ENCODE data around the gene PFDN2.
"Not testable (repeated sequence)": the region's sequence is repeated elsewhere in the genome, so short reads cannot be mapped to it uniquely, and the experiment has no call there.

The PFDN2 gene

DNA sequence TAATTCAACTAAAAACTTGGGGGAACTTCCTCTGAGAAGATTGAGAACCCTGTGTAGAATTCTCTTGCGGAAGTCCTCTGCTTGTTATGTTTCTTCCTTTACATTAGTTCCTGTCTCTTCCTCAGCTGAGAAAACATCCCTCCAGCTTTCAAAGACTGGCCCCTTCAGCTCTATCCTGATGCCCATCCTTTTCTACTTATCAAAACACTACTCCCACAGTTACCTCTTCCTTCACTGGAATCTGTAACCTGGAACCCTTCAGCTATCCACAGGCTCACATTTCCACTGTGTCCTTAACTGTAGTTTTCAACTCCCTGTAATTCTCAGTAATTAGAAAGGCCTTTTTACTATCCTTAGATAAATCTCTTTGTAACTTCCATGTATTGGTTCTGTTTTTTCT, 20.6 kb upstream of the PFDN2 start:
- no peak for DNase-seq (ENCODE audit: low read depth)

DNA sequence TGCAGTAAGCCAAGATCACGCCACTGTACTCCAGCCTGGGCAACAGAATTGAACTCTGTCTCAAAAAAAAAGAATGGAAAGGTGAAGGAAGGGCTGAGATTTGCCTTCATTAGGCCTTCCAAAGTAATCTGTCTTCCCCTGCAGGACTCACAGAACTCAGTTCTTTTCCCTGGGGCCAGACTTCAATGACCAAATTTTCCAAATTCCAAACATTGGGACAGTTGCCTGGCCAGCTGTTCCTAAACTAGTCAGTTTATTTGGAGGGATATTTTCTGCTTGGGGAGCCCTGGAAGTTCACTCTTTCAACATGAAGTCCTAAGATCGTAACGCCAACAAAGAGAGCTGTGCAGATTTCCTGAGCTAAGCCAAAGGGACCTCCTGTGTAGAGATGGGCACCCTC, 20.0 kb upstream of the PFDN2 start:
- no peak for DNase-seq (ENCODE audit: low read depth)

DNA sequence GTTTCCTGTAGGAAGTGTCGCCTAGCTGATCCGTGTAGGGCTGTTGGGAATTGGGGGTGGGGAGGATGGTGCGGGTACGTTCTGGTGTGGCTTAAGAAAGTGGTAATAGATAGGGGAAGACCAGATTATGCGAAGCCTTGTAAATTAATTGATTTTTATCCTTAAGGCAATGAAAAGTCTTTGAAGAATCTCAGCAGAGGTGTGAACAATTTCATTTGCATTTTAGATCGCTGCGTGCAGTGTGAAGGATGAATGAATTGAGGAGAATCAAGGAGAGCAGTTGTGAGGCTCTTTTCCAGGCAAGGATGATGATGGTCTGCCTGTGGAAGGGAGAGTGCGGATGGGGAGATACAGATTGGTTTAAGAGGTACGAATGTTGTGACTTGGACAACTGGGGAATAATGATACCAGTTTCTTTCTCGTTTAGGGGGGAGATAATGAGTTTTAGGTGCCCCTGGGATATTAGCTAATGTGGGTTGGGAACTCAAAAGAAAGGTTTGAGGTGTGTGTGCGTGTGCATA, 15.4 kb upstream of the PFDN2 start:
- no peak for DNase-seq (ENCODE audit: low read depth)

DNA sequence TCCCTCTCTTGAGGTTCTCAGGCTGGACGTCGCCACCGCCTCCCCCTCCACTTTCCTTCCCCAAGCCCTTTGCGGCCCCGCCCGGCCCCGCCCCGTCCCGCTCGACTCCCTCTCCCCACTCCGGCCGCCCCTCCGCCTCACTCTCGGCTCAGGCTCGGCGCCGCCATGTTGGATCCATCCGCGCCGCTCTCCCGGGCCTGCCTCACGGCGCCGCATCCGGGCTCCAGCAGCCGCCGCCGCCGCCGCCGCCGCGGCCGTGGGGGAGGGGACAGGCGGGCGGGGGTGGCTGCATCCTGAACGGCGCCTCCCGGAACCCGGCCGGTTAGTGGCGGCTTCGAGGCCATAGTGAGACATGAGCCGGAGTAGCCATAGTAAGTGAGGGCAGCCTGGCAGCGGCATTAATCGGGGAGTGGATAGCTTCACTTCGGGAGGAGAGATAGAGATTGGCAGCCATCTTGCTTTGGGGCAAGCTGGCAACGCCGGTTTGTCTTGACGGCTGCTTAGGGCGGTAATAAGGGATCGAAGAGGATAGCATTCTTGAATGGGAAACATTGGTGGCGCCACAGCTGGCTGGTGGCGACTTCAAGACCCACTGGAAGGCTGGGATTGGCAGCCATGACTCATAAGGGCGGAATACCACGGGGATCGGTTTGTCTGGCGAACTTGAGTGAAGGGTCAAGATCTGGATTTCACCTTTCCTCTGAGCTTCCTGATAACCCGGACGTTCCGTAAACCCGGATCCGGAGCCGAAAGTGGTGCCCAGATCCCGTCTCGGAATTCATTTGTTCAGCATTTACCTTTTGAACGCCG, 14.8 kb upstream of the PFDN2 start, which contains the start of gene DEDD:
DEDD (minus strand) TSS at position 258 of the 810 bp plus-strand sequence. CDS start 8,205 bp downstream, outside the sequence.
- DNase-seq (ENCODE audit: low read depth) = peak; percentile 91

DNA sequence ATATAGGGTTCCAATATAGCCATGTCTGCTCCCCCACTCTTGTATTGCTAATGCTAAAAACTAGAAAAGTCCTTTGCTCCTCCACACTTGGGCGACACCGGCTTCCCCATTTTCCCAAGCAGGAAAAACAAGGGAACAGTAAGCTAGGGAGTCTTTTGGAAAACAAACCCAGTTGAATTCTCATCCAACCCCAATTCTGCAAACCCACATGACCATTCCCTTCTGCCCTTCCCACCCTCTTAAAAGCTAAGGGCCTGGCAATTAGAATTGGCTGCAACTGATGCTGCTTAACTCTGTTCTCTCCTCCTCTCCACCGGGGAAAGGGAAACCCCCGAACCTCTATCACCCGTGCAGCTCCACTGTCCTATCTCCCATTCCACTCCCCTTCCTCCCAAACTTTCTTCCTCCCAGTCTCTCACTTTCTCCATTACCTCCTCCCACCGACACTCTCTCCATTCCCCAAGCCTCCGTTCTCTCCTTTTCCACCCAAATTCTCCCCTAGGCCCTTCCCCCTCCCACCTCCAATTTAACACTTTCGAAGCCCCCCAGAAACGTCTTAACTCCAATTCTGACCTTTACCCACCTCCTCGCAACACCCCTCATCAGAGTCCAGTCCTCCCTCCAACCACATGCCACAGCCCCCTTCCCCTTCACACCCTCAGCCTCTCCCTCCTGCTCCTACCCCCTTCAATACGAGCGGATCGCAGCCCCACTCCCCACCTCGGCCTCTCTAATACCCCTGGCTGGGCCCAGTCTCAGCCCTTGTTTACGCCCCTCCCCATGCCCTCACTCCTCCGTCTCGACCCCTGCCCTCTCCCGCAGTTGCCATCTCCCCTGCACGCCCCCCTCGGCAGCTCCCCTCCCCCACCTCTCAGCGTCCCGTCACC, 13.9 kb upstream of the PFDN2 start:
- no peak for DNase-seq (ENCODE audit: low read depth)

DNA sequence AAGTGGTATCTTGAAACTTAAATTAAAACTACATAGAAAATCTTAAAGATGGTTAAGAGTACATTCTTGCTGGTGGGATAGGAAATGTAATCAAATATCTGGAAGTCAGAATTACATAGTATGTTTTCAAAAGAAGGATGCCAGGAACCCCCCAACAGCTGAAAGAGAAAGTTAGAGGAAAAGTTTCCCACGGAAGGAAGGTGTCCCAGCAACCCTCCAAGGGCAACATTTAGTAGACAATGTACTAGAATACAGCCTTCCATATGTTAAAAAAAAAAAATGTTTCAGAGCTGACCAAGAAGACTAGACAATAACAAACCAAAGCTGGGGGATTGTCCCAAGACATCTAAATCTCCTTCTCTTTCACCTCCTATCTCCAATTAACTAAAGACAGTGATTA, 12.4 kb upstream of the PFDN2 start:
- no peak for DNase-seq (ENCODE audit: low read depth)

DNA sequence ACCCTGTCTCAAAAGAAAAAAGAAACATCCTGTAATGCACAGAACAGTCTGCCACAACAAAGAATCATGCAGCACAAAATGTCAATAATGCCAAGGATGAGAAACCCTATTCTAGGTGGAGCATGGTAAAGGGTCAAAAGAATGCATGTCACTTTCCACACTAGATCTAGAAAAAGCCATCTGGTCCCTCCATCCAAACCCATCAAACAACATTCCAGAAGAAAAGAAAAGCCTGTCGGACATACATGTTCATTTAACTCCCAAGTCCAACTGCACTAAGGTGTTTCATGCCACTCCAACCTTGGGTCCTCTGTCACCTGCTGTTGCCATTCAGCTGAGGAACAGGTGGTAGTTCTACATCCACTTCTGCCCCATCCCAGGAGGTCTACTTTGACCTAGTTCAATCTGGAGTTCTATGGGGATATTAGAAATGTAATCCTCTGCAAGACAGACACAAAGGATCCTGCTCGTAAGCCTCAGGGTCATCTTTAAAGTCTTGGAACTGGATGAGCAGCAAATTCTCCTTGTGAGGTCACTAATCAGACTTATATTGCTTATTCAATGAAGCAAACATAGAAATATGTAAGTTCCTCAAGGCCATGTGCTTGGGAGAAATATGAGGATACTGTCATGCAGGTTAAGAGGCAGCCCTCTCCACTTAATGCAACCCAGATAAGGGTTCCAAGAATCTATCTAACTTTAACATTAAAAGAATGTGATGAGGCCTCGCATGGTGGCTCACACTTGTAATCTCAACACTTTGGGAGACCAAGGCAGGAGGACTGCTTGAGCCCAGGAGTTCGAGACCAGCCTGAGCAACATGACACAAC, 11.0 kb upstream of the PFDN2 start:
- no peak for DNase-seq (ENCODE audit: low read depth)

DNA sequence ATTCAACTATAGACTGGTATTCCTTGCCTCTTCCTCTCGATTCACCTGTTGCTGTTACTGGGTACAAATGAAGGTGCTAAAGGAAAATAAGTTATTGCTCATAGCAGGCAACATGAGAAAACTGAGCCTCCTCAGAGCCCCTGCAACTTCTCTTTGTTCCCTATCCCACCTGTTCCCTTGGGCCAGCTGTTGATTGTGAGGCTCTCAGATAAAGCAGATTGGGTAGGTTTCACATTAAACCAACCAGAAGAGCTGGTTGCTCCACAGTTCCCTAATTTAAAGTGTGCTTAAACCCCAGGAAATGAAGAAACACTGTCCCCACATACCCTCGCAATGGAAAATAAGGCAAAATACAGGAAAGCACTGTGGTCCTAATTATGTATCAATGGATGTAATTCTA, 9.8 kb upstream of the PFDN2 start:
- no peak for DNase-seq (ENCODE audit: low read depth)

DNA sequence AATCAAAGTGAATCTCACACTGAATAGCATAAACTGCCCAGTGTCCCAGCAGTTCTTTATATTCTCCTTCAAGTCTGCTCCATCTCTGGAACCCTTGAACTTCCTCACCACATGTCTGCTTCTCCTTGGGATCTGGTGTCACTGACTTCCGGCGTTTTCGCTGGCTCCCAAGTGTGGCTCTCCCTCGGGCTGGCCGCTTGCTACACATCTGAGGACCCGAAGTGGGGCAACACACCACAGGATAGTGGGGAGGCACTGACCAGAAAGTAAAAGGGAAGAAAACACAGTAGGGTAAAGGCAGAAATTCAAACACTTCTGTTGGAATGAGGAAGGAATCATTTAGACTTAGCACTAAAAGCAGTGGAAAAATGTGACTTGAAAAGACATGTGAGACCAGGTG, 5.1 kb upstream of the PFDN2 start:
- no peak for DNase-seq (ENCODE audit: low read depth)

DNA sequence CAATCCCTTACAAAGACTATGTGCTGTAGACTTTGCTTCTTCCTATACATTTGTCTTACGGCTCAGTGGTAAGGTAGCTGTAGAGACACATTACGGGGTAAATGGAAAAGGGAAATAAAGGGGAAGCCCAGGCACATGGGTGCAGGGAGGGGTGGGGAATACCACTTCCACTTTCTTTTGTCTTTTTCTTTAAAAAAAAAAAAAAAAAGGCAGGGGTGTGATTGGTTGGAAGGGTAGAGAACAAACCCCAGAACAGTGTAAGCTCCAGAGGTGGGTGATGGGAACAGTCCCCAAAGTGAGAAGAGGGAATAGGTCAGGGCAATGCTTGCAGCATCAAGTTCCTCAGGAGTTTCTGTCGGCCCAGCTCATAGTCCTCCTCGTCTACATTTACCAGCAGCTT, 4.0 kb upstream of the PFDN2 start:
- no peak for DNase-seq (ENCODE audit: low read depth)

DNA sequence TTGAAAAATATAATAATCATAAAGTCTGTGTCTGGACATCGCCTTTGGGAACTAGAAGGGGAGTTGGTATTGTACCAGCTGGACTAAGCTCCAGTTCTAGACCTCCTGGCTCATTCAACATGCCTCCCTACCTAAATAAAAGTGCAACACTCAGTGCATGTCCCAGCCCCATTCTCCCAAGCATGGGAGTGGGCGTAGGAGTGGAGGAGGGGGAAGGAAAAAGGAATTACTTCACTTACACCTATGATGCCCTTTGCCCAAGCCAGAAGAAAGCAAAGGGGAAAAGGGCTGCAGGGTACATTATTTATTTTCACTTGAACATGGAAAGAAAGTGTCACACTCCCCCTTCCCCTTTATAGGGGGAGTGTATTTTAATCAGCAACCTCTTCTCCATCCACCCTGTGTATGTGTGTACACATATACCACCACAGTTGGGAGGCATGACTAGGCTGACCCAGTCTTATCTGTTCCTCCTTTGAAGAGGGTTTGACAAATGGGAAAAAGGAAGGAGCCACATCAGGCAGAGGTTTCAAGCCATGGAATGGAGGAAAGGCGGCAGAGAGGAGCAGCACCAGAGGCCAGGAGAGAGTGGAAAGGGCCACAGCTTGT, 3.3 kb upstream of the PFDN2 start:
- no peak for DNase-seq (ENCODE audit: low read depth)

DNA sequence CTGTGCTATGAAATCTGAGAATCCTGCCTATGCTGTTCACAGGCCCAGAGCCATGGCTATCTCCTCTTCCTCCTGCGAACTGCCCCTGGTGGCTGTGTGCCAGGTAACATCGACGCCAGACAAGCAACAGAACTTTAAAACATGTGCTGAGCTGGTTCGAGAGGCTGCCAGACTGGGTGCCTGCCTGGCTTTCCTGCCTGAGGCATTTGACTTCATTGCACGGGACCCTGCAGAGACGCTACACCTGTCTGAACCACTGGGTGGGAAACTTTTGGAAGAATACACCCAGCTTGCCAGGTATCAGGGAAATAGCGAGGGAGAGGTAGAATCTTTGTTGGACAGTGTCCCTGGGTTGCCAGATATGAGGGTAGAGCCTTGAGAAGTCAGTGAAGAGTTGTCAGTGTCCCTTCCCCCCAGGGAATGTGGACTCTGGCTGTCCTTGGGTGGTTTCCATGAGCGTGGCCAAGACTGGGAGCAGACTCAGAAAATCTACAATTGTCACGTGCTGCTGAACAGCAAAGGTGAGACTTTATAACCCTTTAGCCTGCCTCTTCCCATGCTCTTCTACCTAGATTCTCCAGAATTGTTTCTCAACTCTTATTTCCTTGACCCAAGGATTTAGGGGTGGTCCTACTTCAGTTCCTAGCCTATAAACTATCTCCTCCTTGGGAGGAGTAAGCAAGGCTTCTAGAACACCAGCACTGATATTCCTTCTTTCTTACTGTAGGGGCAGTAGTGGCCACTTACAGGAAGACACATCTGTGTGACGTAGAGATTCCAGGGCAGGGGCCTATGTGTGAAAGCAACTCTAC, 1.5 kb upstream of the PFDN2 start:
- DNase-seq (ENCODE audit: low read depth) = peak; percentile 39

DNA sequence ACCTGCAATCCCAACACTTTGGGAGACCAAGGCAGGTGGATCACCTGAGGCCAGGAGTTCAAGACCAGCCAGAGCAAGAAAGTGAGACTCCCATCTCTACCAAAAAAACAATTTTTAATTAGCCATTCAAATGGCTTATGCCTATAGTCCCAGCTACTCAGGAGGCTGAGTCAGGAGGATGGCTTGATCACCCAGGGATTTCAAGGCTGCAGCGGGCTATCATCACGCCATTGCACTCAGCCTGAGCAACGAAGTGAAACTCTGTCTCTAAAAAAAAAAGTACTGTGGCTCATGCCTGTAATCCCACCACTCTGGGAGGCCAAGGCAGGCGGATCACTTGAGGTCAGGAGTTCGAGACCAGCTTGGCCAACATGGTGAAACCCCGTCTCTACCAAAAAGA, 1.9 kb downstream of the PFDN2 start:
- not testable (repeated sequence) for DNase-seq (ENCODE audit: low read depth)

DNA sequence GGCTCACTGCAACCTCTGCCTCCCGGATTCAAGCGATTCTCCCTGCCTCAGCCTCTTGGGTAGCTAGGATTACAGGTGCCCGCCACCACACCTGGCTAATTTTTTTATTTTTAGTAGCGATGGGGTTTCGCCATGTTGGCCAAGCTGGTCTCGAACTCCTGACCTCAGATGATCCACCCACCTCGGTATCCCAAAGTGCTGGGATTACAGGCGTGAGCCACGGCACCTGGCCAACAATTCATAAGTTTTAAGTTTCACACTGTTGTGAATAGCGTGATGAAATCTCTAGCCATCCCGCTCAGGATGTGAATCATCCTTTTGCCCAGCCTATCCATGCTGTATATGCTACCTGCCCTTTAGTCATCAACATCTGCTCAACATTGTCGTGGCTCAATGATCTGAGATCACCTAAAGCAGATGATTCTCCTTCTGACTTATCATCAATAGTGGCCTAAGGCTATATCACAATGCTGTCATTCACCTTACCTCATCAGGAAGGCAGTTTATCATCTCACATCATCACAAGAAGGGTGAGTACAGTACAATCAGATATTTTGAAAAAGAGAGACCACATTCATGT, 2.6 kb downstream of the PFDN2 start:
- DNase-seq (ENCODE audit: low read depth) = no peak

DNA sequence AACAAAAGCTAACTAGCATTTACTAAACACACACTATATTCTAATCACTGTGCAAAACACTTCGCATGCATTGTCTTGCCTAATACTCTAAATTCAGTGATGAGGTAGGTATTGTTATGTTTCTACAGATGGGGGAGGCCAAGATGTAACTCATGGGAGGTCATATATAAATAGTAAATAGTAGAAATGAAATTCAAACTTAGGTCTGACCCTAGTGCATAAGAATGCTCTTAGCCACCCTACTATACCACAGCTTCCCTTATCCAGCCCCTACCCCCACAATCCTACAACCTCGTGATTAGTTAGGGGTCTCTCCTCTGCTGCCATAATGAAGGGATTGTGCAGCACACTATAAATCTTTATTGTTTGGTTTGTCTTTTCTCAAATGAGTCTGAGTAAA, 3.3 kb downstream of the PFDN2 start:
- DNase-seq (ENCODE audit: low read depth) = no peak

DNA sequence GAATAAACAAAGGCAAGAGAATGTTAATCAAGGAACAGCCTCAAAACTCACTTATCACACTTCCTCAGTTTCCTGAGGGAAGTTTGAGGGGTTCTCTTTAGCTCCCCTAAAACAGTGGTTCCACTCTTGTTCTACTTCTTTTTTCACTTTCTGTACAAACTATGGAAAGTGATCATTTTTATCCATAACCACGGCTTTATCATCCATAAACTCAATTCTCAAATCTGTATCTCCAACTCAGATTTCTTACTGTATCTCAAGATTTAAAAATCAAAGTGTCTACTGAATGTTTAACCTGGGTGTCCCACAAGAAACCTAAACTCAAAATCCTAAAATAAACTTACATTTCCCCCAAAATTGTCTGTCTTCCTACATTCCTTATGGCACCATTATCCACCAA, 3.9 kb downstream of the PFDN2 start:
- no peak for DNase-seq (ENCODE audit: low read depth)

DNA sequence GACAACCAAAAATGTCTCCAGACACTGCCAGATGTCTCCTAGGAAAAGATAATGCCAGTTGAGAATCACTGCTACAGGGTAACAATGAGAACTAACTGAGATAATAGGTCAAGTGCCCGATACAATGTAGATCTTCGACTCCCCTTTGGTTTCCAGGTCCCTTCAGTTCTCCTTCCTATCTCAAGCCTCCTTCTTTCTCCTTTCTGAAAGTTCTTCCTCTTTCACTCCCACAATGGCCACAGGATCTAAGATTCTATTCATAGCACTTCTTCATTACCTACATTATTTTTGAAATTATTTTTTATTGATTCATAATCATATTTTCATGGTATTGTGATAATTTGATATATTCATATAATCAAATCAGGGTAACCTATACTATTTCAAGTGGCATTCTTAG, 6.3 kb downstream of the PFDN2 start:
- DNase-seq (ENCODE audit: low read depth) = no peak

DNA sequence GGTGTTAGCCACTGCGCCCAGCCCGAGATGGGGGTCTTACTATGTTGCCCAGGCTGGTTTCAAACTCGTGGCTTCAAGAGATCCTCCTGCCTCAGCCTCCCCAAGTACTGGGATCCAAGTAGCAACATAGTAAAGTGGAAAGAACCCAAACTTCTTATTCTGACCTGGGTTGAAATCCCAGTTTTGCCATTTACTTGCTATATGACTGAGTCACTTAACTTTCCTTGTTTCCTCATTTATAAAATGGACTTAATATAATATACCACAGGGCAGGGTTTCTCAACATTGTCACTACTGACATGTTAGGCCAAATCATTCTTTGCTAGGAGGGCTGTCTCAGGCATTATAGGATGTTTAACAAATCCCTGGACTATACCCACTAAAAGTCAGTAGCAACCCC, 6.7 kb downstream of the PFDN2 start:
- no peak for DNase-seq (ENCODE audit: low read depth)

DNA sequence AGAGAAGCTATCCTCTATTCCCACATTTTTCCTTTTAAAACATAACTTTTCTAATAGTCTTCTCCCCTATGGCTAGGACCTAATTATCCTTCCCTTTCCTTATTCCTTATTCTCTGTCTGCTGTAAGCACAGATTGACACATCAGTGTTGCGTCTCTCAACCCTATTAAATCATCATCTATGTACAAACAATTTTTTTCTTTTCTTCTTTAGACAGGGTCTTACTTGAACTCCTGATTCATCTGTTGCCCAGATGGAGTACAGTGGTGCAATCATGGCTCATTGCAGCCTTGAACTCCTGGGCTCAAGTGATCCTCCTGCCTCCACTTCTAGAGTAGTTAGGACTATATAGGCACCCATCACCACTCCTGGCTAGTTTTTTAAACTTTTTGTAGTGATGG, 11.4 kb downstream of the PFDN2 start:
- no peak for DNase-seq (ENCODE audit: low read depth)

DNA sequence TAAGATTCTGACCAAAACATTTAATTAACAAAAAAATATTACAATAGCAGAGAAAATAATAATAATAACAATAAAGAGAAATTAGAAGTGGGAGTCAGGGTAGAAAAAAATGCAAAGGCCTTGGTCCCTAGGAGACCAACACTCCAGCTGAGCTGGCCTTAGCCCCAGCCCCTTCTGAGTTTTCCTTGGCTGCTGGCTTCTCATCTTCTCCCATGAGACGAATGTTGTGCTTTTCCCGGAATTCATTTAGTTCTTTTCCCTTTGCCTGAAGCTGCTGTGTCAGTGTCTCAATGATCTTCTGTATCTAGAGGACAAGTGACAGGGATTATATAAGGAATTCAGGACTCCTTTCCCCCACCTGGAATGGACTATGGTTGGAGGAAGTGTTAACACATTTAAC, 17.3 kb downstream of the PFDN2 start:
- no peak for DNase-seq (ENCODE audit: low read depth)
